Aorta (tissue), 5 donors: Measurements from ENCODE around the gene SLC50A1. TPM values are rescaled to one million over a fixed set of nuclear protein-coding genes. Genes with fewer than 3 reads are reported as not detected.
"Not testable (repeated sequence)": the region's sequence is repeated elsewhere in the genome, so short reads cannot be mapped to it uniquely, and the experiment has no call there.

Experiments
- ATAC-seq: fragments of 200-7000 bp; cut with Tn5 transposase; one replicate; pipeline ENCODE4 v1.9.1; 2022; ENCODE audit warnings: moderate library complexity; ENCODE audit not compliant: low FRiP score
- DNase-seq, 2 donors: peaks; one replicate each; pipeline ENCODE4 v3.0.0-alpha.2; 2020
- H3K27ac ChIP-seq, 2 donors: one replicate each; pipeline ENCODE4 v1.5.1; 2013; ENCODE audit warnings: low read length in 2 of 2, mild to moderate bottlenecking in 2 of 2, moderate library complexity in 2 of 2, control low read depth in 1 of 2, inconsistent platforms in 1 of 2, low read depth in 1 of 2
- H3K27me3 ChIP-seq, 2 donors: one replicate each; pipeline ENCODE4 v1.6.1; 2013; ENCODE audit warnings: control low read depth in 1 of 2, low read length in 1 of 2, mild to moderate bottlenecking in 1 of 2, moderate library complexity in 1 of 2; ENCODE audit not compliant: insufficient read depth in 2 of 2, control insufficient read depth in 1 of 2
- H3K36me3 ChIP-seq, 2 donors: one replicate each; pipeline ENCODE4 v1.6.1; 2013; ENCODE audit warnings: control low read depth in 1 of 2, low read length in 1 of 2, mild to moderate bottlenecking in 1 of 2; ENCODE audit not compliant: insufficient read depth in 2 of 2, control insufficient read depth in 1 of 2
- H3K4me1 ChIP-seq, 2 donors: one replicate each; pipeline ENCODE4 v1.6.1; 2013; ENCODE audit warnings: low read length in 2 of 2, control low read depth in 1 of 2, mild to moderate bottlenecking in 1 of 2, moderate library complexity in 1 of 2; ENCODE audit not compliant: insufficient read depth in 2 of 2, control insufficient read depth in 1 of 2
- H3K4me3 ChIP-seq, 2 donors: one replicate each; pipeline ENCODE4 v1.5.1; 2013; ENCODE audit warnings: low read length in 2 of 2, control low read depth in 1 of 2, mild to moderate bottlenecking in 1 of 2
- H3K9me3 ChIP-seq: one replicate; pipeline ENCODE4 v1.6.1; 2013; ENCODE audit warnings: mild to moderate bottlenecking, low read length; ENCODE audit not compliant: control insufficient read depth
- WGBS, 2 donors: extraction: QIAGEN DNeasy Blood & Tissue Kit; methylation state at CpG; one replicate each; pipeline ENCODE4 v1.1.7; 2013; 5-methylcytosine and 5-hydroxymethylcytosine counted together
- intact Hi-C, 2 donors: fragments of 100-400 bp; cut with DNase I; formaldehyde crosslinking; loops; one replicate each; pipeline versions ENCODE4 v1.14.2 to v1.15.0; 2022
- polyA plus RNA-seq, 2 donors: library from polyadenylated mRNA; stranded (reverse); fragments of 200-250 nt; gene quantifications; one replicate each; pipeline ENCODE4 v1.2.3, GENCODE V29; 2013
- total RNA-seq, 2 donors: library from RNA; stranded (reverse); fragmentation: NEBNext Ultra II Directional; extraction: Animal tissue kit (Norgen Biotek cat#: 25700); gene quantifications; one replicate each; pipeline ENCODE4 v1.2.1, GENCODE V29; 2021
- donor health status: healthy with polysubstance abuse.
- donor health status: Bipolar disorder and iron deficiency.
- donor health status: DM: no; HTN: no; CAD: no.
- donor health status: DM: no; HTN: no; CAD: no.
- donor health status: DM: yes; HTN: yes; CAD: no.

SLC50A1 gene
- total and polyA plus RNA-seq, 4 donors: 19.8 to 28.2 (median 24.7) TPM

- H3K4me1 ChIP-seq: no peaks in the 10 kb centered on the region
- H3K9me3 ChIP-seq: no peaks in the 10 kb centered on the region
- intact Hi-C loops: no loop called here
- H3K36me3 ChIP-seq: no peaks in the 10 kb centered on the region
- H3K4me3 ChIP-seq: no peak overlapping the region
- DNase-seq (no peak), ATAC-seq (no peak)
- no peaks in the 10 kb centered on the region for H3K27me3 ChIP-seq
- H3K27ac ChIP-seq: peak overlapping the region in 1 of 2 donors; percentile 32
- WGBS, 2 donors: 84 to 87% methylated on average over 6 of the region's 6 CpGs
Observed at GRCh38 chr1:155137154-155137949, 1.7 kb downstream of the SLC50A1 start.

GRCh38 chr1:155139895-155140629 lies 4.4 kb downstream of the SLC50A1 start, which contains the start of gene DPM3:
DPM3 (minus strand) TSS chr1:155140531; CDS start chr1:155140240, 291 bp downstream.
- H3K9me3 ChIP-seq: no peaks in the 10 kb centered on the region
- H3K4me3 ChIP-seq: peak within 1 kb of the TSS; percentile 62 to 74
- DNase-seq (peak; percentile 95 to 97), ATAC-seq (peak; percentile 82)
- no peaks in the 10 kb centered on the region for H3K27me3 ChIP-seq
- H3K36me3 ChIP-seq: no peaks in the 10 kb centered on the region
- no peaks in the 10 kb centered on the region for H3K4me1 ChIP-seq
- intact Hi-C loops: no loop called here
- H3K27ac ChIP-seq: peak within 1 kb of the TSS in 1 of 2 donors; percentile 59
- WGBS, 2 donors: 0 to 1% methylated on average over 42 of the region's 42 CpGs

- WGBS, 2 donors: 5 to 6% methylated on average over 11 of the region's 11 CpGs
- intact Hi-C loops: no loop called here
Observed at GRCh38 chr1:155140630-155140953, 4.9 kb downstream of the SLC50A1 start.

GRCh38 chr1:155141749-155142148 lies 6.1 kb downstream of the SLC50A1 start:
- Histone ChIP-seq H3K4me1 (no peaks in the 10 kb centered on the region), H3K36me3 (no peaks in the 10 kb centered on the region), H3K27me3 (no peaks in the 10 kb centered on the region), H3K4me3 (no peak overlapping the region), H3K27ac (no peak overlapping the region), H3K9me3 (no peaks in the 10 kb centered on the region)
- ATAC-seq (no peak), DNase-seq (no peak)
- intact Hi-C loops: no loop called here
- WGBS, 2 donors: 84 to 87% methylated on average over 7 of the region's 7 CpGs

More at GRCh38 chr1:155140630-155140953, 4.9 kb downstream of the SLC50A1 start:
- no peaks in the 10 kb centered on the region for H3K4me1 ChIP-seq
- H3K9me3 ChIP-seq: no peaks in the 10 kb centered on the region
- no peaks in the 10 kb centered on the region for H3K27me3 ChIP-seq
- no peak overlapping the region for H3K27ac ChIP-seq
- peak overlapping the region in 1 of 2 donors; percentile 62 for H3K4me3 ChIP-seq
- ATAC-seq: no peak
- H3K36me3 ChIP-seq: no peaks in the 10 kb centered on the region
- no peak for DNase-seq

GRCh38 chr1:155145491-155145890 lies 9.8 kb downstream of the SLC50A1 start:
- H3K9me3 ChIP-seq: no peaks in the 10 kb centered on the region
- intact Hi-C loops: no loop called here
- no peaks in the 10 kb centered on the region for H3K27me3 ChIP-seq
- WGBS, 2 donors: 62 to 84% methylated on average over 3 of the region's 3 CpGs
- no peaks in the 10 kb centered on the region for H3K36me3 ChIP-seq
- H3K4me1 ChIP-seq: no peaks in the 10 kb centered on the region
- DNase-seq: no peak
- no peak overlapping the region for H3K4me3 ChIP-seq
- no peak overlapping the region for H3K27ac ChIP-seq
- no peak for ATAC-seq

GRCh38 chr1:155155996-155156643 lies 20.5 kb downstream of the SLC50A1 start:
- H3K36me3 ChIP-seq, H3K27ac ChIP-seq, intact Hi-C loops, H3K4me1 ChIP-seq, H3K27me3 ChIP-seq, H3K9me3 ChIP-seq, H3K4me3 ChIP-seq, DNase-seq, ATAC-seq: not testable (repeated sequence)
- 68 to 69% methylated on average over 3 of the region's 3 CpGs for WGBS, 2 donors

- Histone ChIP-seq H3K9me3 (no peaks in the 10 kb centered on the region), H3K27ac (no peak overlapping the region), H3K4me1 (no peaks in the 10 kb centered on the region), H3K27me3 (no peaks in the 10 kb centered on the region), H3K36me3 (no peaks in the 10 kb centered on the region), H3K4me3 (no peak overlapping the region)
- ATAC-seq (no peak), DNase-seq (no peak)
- 76 to 83% methylated on average over 1 of the region's 1 CpG for WGBS, 2 donors
- intact Hi-C loops: no loop called here
Observed at GRCh38 chr1:155158991-155159390, 23.3 kb downstream of the SLC50A1 start.

- Histone ChIP-seq H3K9me3 (no peaks in the 10 kb centered on the region), H3K4me3 (no peak overlapping the region), H3K4me1 (no peaks in the 10 kb centered on the region), H3K36me3 (no peaks in the 10 kb centered on the region), H3K27me3 (no peaks in the 10 kb centered on the region), H3K27ac (no peak overlapping the region)
- ATAC-seq (no peak), DNase-seq (no peak)
- WGBS, 2 donors: 78 to 82% methylated on average over 8 of the region's 8 CpGs
- intact Hi-C loops: no loop called here
Observed at GRCh38 chr1:155160128-155160527, 24.5 kb downstream of the SLC50A1 start.
